GM18505 (cell line): ENCODE results near the gene STK24.

ENCODE experiments used
- ATAC-seq: cut with Tn5 transposase; IDR thresholded peaks from one replicate; pipeline ENCODE4 v1.9.1; 2021; ENCODE audit not compliant: unreplicated experiment
- POLR2A ChIP-seq: IDR thresholded peaks from 4 replicates; pipeline ENCODE4 v1.6.1; 2011; ENCODE audit warnings: borderline replicate concordance; ENCODE audit not compliant: insufficient read depth, insufficient read length; ENCODE audit errors: extremely low read depth

STK24 gene

DNA sequence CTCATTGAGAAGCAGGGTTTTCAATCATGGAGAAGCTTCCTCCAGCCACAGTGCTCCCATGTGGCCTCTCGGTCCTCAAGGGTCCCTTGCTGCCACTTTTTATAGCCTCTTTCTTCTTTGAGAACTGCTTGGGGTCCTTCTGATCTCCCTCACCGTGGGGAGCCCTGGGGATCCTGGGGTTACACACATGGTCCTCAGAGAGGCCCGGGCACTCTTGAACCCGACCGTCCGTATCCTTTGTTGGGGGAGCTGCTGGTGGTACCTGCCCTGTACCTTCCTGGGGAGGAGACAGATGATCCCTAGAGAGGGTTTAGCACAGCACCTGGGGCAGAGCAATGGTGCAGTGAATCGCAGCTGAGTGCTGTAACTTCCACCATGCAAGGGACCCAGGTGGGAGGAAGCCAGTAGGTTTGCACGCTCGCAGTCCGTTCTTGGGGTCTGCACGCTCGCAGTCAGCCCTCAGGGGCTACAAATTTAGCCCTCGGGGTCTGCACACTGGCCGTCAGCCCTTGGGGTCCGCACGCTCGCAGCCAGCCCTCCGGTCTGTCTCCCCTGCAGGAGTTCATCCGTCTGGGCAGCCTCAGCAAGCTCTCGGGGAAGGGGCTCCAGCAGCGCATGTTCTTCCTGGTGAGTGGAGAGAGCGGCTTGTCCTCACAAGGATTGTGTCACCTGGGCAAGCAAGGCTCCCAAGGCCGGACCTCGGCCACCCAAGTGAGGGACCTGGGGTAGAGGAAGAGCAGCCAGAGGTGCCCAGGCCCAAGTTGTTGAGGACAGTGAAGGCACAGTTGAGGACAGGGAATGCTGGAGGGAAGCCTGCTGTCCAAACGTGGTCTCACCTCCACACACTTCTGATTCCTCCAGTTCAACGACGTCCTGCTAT is 138.4 kb downstream of the STK24 start:
- TF ChIP-seq POLR2A = no peak
- no peak for ATAC-seq

DNA sequence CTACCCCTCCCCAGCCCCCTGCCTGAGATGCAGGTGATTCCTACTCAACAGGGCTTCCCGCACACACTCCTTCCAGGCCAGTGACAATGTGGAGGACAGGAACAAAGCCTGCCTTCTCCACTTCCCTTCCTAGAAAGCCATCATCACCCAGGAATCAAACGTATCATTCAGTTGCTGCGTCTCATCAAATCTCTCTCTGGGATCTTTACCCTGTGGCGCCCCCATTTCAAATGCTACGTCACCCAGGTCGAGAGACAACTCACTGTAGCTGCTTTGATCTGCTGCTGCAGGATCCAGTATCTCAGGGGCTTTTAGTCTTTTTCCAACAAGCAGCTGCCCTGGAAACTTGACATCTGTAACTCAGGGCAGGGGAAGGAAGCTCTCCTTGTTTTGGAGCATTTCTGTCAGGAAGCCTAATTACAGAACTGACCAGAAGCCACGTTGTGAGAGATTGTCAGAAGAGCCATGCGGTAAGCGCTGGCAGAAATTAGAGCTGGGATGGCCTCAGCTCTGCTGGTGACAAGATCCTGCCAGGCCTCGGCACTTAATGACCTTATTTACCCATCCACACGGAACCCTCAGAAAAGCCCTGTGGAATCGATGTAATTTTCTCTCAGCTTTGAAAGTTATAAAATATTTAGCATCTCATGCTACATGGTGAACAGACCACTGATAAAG is 140.5 kb downstream of the STK24 start:
- no peak for ATAC-seq
- no peak for TF ChIP-seq POLR2A

DNA sequence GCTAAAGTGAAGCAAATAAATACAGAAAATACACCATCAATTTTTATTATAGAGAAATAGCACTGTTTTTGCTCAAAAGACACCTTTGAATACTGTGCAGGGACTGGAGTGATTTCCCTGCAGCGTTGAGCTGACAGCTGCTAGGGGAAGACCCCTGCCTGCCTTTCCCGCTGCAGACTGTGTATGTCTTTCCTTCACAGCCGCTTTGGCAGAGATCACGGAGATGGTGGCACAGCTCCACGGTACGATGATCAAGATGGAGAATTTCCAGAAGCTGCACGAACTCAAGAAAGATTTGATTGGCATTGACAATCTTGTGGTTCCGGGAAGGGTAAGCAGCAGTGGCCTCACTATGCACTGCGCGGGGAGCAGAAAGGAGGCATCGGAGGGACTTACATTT is 141.5 kb downstream of the STK24 start:
- no peak for TF ChIP-seq POLR2A
- ATAC-seq = no peak

DNA sequence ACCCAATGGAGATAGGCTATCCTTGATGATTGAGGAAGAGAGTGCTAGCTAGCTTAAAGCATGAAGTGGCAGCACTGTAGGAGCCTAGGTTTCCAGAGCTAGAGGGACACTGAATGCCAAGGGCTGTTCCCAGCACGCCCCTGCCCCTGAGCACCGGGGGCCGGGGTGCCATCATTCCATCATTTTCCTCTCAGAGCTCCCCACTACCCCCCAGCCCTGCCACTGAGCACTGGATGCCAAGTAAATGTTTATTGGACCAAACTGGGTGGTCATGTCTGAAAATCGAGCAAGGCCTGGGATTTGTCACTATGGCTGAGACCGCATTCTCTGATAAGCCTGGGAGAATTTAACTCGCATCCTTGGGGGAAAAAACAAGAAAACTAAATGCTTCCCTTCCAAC is 142.8 kb downstream of the STK24 start:
- TF ChIP-seq POLR2A = no peak
- ATAC-seq = no peak

DNA sequence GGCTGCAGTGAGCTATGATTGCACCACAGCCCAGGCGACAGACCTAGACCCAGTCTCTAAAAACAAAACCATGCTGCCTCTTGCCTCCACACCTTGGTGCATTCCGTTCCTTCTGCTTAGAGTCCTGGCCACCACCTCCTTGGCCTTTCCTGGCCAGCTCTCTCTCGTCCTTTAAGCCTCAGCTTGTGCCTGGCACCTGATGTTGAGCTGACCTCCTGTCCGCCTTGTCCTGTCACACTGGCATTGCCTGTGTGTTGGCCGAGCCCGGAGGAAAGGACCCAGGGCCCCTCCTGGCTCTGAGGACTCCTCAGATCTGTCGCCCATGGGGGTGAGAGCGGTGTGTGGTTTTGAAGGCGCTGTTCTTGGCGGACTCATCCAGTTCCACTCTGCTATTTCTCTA is 143.3 kb downstream of the STK24 start:
- no peak for TF ChIP-seq POLR2A
- ATAC-seq = no peak

DNA sequence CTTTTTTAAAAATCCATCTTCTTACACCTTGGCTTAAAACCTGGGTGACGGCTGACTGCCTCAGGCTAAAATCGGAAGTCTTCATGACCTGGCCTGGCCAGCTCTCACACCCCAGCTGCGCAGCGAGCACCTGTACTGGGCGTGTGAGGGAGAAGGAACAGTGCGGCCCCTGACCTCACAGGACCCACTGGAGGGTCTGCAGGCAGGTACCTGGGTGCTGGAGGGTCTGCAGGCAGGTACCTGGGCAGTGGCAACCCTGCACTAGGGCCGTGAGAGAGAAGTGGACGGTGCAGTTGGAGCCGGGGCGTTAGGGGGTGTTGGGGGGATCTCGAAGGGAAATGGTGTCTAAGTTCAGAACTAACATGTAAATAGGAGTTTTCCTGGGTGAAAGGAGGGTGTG is 144.3 kb downstream of the STK24 start:
- ATAC-seq = no peak
- no peak for TF ChIP-seq POLR2A

DNA sequence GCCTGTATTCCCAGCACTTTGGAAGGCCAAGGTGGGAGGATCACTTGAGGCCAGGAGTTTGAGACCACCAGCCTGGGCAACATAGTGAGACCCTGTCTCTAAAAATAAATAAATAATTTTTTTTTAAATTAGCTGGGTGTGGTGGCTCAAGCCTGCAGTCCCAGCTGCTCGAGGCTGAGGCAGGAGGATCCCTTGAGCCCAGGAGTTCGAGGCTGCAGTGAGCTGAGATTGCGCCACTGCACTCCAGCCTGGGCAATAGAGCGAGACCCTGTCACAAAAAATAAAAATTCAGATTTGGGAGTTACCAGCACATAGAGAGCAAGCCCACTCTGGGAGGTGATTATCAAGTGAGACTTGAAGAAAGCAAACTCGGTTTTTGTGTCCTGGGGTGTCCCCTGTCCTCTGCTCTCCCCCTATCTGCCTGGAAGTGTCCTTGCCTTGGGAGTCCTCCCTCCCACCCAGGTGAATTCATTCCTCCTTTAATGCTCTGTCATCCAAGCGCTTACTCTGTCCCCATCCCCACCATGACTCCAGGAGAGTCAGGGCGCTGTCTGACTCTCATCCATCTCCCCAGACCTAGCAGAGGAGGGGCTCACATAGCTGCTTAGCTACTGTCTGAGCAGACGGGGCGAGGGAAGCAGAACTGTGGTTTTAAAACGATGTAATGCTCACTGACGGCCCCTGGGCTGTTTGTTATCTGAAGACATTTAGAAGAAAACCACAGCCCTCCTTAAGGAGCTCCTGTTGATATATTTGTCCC is 146.8 kb downstream of the STK24 start:
- ATAC-seq = no peak

DNA sequence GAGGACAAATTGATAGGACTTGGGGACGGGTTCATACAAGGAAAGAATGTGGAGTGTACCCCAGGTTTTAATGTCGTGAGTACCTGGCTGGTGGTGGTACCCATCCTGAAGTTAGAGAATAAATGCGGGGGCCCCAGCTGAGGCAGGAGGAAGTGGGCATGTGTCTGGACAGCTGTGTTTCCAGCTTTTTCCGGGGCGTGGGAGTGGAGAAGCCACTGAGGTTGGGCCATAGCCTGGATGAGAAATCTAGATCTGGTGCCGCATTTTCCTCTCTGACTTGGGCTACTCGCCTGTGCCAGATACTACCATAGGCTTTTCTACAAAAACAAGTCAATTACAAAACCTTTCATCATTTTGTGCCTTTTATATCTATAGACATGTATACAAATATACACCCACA is 147.4 kb downstream of the STK24 start:
- no peak for TF ChIP-seq POLR2A
- no peak for ATAC-seq

More for the DNA sequence above, 146.8 kb downstream of the STK24 start:
- no peak for TF ChIP-seq POLR2A

DNA sequence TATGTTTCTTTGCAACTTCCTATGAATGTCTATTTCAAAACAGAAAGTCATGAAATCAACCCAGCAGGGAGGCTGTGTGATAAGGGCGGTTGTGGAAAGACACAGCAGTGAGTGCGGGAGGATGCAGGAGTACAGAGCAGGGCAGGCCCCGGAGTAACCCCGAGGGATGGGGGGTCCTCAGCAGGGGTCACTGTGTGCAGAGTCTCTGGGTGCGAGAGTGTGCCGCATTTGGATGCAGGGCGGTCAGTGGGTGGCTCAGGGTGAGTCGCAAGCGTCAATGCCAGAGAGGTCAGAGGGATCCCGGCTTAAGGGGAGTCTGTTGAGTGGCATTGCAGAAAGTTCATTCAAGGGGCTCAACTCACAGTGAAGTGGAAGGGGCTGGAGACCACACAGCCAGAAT is 147.8 kb downstream of the STK24 start:
- ATAC-seq = no peak
- no peak for TF ChIP-seq POLR2A

DNA sequence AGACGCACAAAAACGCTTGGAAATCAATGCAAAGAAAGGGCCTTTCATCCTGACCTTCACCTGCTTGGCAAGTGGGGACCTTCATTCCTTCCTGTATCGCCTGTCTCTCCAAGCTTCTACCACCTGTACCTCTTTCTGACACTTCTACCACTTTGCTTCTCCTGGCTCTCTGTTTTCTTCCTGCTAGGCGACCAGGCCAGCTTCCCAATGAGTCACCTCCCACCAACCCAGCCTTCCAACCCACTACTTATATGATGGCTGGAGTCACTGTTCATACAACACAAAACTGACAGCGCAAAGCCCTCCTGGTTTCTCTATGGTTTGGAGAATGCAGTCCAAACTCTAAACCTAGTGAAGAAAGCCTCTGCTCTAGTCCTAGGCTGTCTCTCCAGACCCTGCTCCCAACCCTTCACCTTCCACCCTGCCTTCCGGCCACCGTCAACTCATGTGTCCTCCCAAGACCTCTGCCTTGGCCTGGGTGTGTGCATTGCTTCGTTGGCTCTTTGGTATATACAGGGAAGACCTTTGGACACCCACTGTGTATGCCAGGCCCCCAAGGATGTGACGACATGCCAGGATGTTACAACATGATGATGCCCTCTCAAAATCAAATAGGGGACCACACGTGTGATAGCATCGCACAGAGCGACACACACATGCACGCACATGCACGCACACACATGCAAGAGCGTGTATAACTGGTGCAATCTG is 148.5 kb downstream of the STK24 start:
- no peak for TF ChIP-seq POLR2A

DNA sequence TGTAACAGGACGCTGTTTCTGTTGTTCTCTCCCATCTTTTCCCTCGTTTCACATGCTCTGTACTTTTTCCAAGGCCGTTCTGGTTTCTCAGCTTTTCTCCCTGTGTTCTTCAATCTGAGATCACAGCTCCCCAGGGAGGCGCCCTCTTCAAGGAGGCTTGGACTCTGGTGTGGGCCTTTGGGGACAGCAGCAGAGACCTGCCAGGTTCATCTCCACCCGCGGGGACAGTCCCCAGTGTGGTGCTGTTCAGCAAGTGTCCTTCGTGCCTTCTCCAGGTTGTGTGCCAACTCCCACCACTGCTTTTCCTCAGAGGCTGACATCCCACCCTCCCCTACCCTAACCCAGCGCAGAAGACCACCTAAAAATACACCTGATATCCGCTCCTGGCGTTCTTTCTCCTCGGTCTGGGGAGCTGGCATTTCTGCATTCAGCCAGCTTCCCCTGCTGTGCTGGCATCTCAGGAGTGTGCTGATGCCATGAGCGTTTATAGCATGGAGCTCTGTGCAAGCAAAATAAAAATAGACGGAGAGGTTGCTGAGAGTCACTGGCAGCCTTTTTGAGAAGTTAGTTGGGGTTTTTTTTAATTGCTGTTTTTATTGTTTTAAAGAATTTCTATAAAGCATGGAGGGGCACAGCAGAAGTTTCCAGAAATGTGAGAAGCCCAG is 149.4 kb downstream of the STK24 start:
- no peak for TF ChIP-seq POLR2A
- no peak for ATAC-seq

More for the DNA sequence above, 148.5 kb downstream of the STK24 start:
- ATAC-seq = no peak

DNA sequence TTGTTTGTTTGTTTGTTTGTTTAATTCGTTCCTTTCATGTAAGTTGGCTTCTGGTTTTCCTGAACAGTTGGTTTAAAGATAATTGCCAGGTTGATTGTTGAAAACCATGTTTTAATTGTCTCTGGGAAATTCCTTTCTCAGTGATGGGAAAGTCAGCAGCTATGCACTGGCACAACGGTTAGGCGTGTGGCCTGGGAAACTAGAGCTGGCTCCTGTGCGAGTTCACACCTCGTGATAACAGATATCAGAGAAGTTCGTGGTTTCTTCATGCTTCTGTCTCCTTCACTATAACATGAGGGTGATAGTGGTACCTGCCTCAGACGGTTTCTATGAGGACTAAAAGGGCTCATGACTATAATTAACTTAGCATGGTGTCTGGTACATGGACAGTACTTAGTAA is 153.5 kb downstream of the STK24 start:
- TF ChIP-seq POLR2A = no peak
- ATAC-seq = no peak
